GM12878 (cell line): ENCODE results near the gene ZDHHC14. TPM values are rescaled to one million over a fixed set of nuclear protein-coding genes. Genes with fewer than 3 reads are reported as not detected.

ENCODE experiments used
- ATAC-seq: fragments of 200-7000 bp; cut with Tn5 transposase; 3 replicates; pipeline ENCODE4 v1.9.1; 2020; ENCODE audit warnings: mild to moderate bottlenecking, moderate library complexity
- BruUV-seq: library from RNA; stranded (reverse); fragments of 400-500 nt; replicated peaks from 2 replicates; lab custom pipeline; 2021; lab: Mats Ljungman, UMichigan
- CTCF ChIA-PET: fragments of 300-600 bp; sonication (Branson Sonifier 250); formaldehyde crosslinking; extraction: SDS; loops from one replicate; lab custom pipeline; 2021; ENCODE audit warnings: inconsistent platforms; lab: Yijun Ruan, JAX
- POLR2A ChIA-PET: fragments of 350-600 bp; formaldehyde crosslinking; extraction: SDS; loops from one replicate; lab custom pipeline; 2021; ENCODE audit warnings: inconsistent platforms; lab: Charles Lee
- RAD21 ChIA-PET: fragments of 300-600 bp; sonication (Branson Sonifier 250); formaldehyde crosslinking; loops from one replicate; lab custom pipeline; 2023; ENCODE audit warnings: antibody characterized with exemption; ENCODE audit not compliant: unreplicated experiment; lab: Charles Lee
- SMC1A ChIA-PET: fragments of 300-600 bp; sonication (Branson Sonifier 250); formaldehyde crosslinking; loops from one replicate; lab custom pipeline; 2023; ENCODE audit not compliant: unreplicated experiment, uncharacterized antibody; lab: Charles Lee
- DNase-seq: peaks from one replicate; pipeline ENCODE4 v3.0.0-alpha.2; 2011; ENCODE audit warnings: low read depth, low spot score
- FAIRE-seq: peaks from 3 replicates; lab custom pipeline; 2011; peaks lifted over from hg19 to GRCh38; lab: Jason Lieb, UNC
- H2AFZ ChIP-seq: 2 replicates; pipeline ENCODE4 v1.6.0; 2011; ENCODE audit warnings: low read depth, low read length, control low read depth; ENCODE audit not compliant: control insufficient read depth
- H3K27ac ChIP-seq: 2 replicates; pipeline ENCODE4 v1.5.1; 2011; ENCODE audit warnings: control low read depth; ENCODE audit not compliant: control insufficient read depth, insufficient read depth
- H3K27me3 ChIP-seq, 2 experiments: replicated peaks in 1 of 2; 2 replicates each; pipeline versions ENCODE4 v1.6.0 to v1.6.1; 2011; ENCODE audit warnings: low read length in 1 of 2; ENCODE audit not compliant: control insufficient read depth in 2 of 2, insufficient read depth in 2 of 2
- H3K36me3 ChIP-seq, 2 experiments: 2 replicates each; pipeline ENCODE4 v1.5.1; 2011; ENCODE audit warnings: low read length in 1 of 2; ENCODE audit not compliant: control insufficient read depth in 2 of 2, insufficient read depth in 2 of 2
- H3K4me1 ChIP-seq: 2 replicates; pipeline ENCODE4 v1.6.1; 2011; ENCODE audit warnings: mild to moderate bottlenecking, low read length, moderate library complexity, mixed read lengths; ENCODE audit not compliant: control insufficient read depth, insufficient read depth
- H3K4me2 ChIP-seq: 2 replicates; pipeline ENCODE4 v1.6.0; 2011; ENCODE audit warnings: control low read depth; ENCODE audit not compliant: control insufficient read depth, insufficient read depth
- H3K4me3 ChIP-seq: fragments of 200-600 bp; sonication (generic); 2 replicates; pipeline ENCODE4 v1.5.1; 2016
- H3K79me2 ChIP-seq: 2 replicates; pipeline ENCODE4 v1.6.0; 2011; ENCODE audit warnings: low read length; ENCODE audit not compliant: control insufficient read depth, insufficient read depth
- H3K9ac ChIP-seq: 2 replicates; pipeline ENCODE4 v1.8.0; 2011; ENCODE audit warnings: low read length, control low read depth, mixed read lengths; ENCODE audit not compliant: control insufficient read depth, insufficient read depth
- H3K9me3 ChIP-seq: replicated peaks from 3 replicates; pipeline ENCODE4 v1.5.1; 2011; ENCODE audit warnings: mild to moderate bottlenecking, low read length; ENCODE audit not compliant: control insufficient read depth, insufficient read depth
- H4K20me1 ChIP-seq: 2 replicates; pipeline ENCODE4 v1.6.0; 2011; ENCODE audit not compliant: control insufficient read depth, insufficient read depth
- ASH2L ChIP-seq: fragments of 300-600, 200-600 bp; sonication (generic); IDR thresholded peaks from 2 replicates; pipeline ENCODE4 v1.6.1; 2017; ENCODE audit warnings: low read depth, mild to moderate bottlenecking, borderline replicate concordance
- ATF2 ChIP-seq: IDR thresholded peaks from 2 replicates; pipeline ENCODE4 v1.6.1; 2012; ENCODE audit warnings: low read length, inconsistent platforms
- FOS ChIP-seq: IDR thresholded peaks from 3 replicates; pipeline ENCODE4 v1.6.1; 2011; ENCODE audit warnings: borderline replicate concordance; ENCODE audit not compliant: insufficient read length; ENCODE audit errors: extremely low read depth
- HDGF ChIP-seq: fragments of 450-650 bp; IDR thresholded peaks from 2 replicates; pipeline ENCODE4 v1.6.1; 2016; ENCODE audit warnings: antibody characterized with exemption
- JUNB ChIP-seq: IDR thresholded peaks from 2 replicates; pipeline ENCODE4 v1.6.1; 2016; ENCODE audit warnings: antibody characterized with exemption, mild to moderate bottlenecking
- NFXL1 ChIP-seq: fragments of 450-650 bp; IDR thresholded peaks from 2 replicates; pipeline ENCODE4 v1.6.1; 2017; ENCODE audit warnings: antibody characterized with exemption, mild to moderate bottlenecking, borderline replicate concordance
- SRF ChIP-seq, 2 experiments: IDR thresholded peaks; 2 replicates each; pipeline ENCODE4 v1.6.1; 2011; ENCODE audit warnings: low read depth in 2 of 2, low read length in 2 of 2, mild to moderate bottlenecking in 1 of 2, moderate library complexity in 1 of 2
- TBL1XR1 ChIP-seq: IDR thresholded peaks from 2 replicates; pipeline ENCODE4 v1.6.1; 2012; ENCODE audit warnings: low read depth, low read length, improper control_type of control experiment
- TCF7 ChIP-seq: IDR thresholded peaks from 2 replicates; pipeline ENCODE4 v1.6.1; 2014; ENCODE audit warnings: antibody characterized with exemption, borderline replicate concordance
- USF1 ChIP-seq: IDR thresholded peaks from 2 replicates; pipeline ENCODE4 v1.6.1; 2011; ENCODE audit warnings: borderline replicate concordance, low read depth, mild to moderate bottlenecking, moderate library complexity, mixed read lengths, low read length; ENCODE audit not compliant: insufficient read depth; ENCODE audit errors: extremely low read length
- ZBTB33 ChIP-seq: fragments of 450-650 bp; IDR thresholded peaks from 2 replicates; pipeline ENCODE4 v1.6.1; 2017; ENCODE audit warnings: mild to moderate bottlenecking
- WGBS: methylation state at CpG from one replicate; pipeline ENCODE4 v1.1.6; 2016; ENCODE audit warnings: low lambda C conversion rate; ENCODE audit not compliant: insufficient replicate concordance, insufficient coverage; ENCODE audit errors: missing lambda C conversion rate; 5-methylcytosine and 5-hydroxymethylcytosine counted together
- in situ Hi-C: fragments of 300-500 bp; cut with MboI; formaldehyde crosslinking; loops from 9 replicates; pipeline ENCODE4 v1.14.3; 2018; ENCODE audit warnings: mixed read lengths
- intact Hi-C: fragments of 100-400 bp; cut with micrococcal nuclease; formaldehyde crosslinking; loops from one replicate; pipeline ENCODE4 v1.14.2; 2022; ENCODE audit not compliant: unreplicated experiment
- polyA plus RNA-seq, 11 experiments: library from polyadenylated mRNA; depleted of rRNA in 4 of 11; unstranded in 6 of 11; stranded (reverse) in 5 of 11; fragments of >200 nt; fragmentation: Nextera tagmentation in 4 of 11; fragmentation: Illumina TruSeq in 1 of 11; extraction: Ambion mirVana in 4 of 11; extraction: Trizol in 1 of 11; gene quantifications; 1 replicate in 1 of 11; 2 replicates in 10 of 11; pipeline versions ENCODE4 v1.2.1 to v1.2.3, GENCODE V29; 2011 to 2016; ENCODE audit warnings: inconsistent platforms in 2 of 11, missing spikeins in 2 of 11, low read depth in 1 of 11
- total RNA-seq, 4 experiments: library from RNA; depleted of rRNA in 3 of 4; stranded (reverse); fragments of >200 nt in 3 of 4; fragmentation: Illumina TruSeq in 1 of 4; extraction: Trizol in 1 of 4; gene quantifications; 2 replicates each; pipeline versions ENCODE4 v1.2.1 to v1.2.3, GENCODE V29; 2013 to 2021

The ZDHHC14 gene
- total and polyA plus RNA-seq, 10 of the 15 experiments (the other 5 are each of a cell fraction or from before 2014, with no cell fraction given) = 0.15 to 16.0 (median 0.76) TPM; not detected in 1

GRCh38 chr6:157631412-157631811 lies 250.4 kb downstream of the ZDHHC14 start:
- H3K9ac ChIP-seq = no peak overlapping the region
- no peaks in the 10 kb centered on the region for H3K79me2 ChIP-seq
- no peak overlapping the region for H2AFZ ChIP-seq
- H3K4me2 ChIP-seq = no peak overlapping the region
- in situ Hi-C loops (no loop called here), intact Hi-C loops (no loop called here)
- no peak overlapping the region for H3K4me3 ChIP-seq
- 58% methylated on average over 7 of the region's 7 CpGs for WGBS
- FAIRE-seq = no peak
- no peak overlapping the region for H3K27ac ChIP-seq
- ChIA-PET POLR2A (no interaction called here), CTCF (no interaction called here), SMC1A (interaction anchor here (0.8 kb wide), 1 partner anchor 16 kb away, joined by 3 read pairs; no protein-coding TSS in a partner anchor), RAD21 (no interaction called here)
- no peaks in the 10 kb centered on the region for H3K27me3 ChIP-seq
- H3K4me1 ChIP-seq = no peaks in the 10 kb centered on the region
- DNase-seq = no peak
- BruUV-seq = no TSS peak
- no peaks in the 10 kb centered on the region for H3K36me3 ChIP-seq
- TF ChIP-seq SRF (IDR thresholded peaks at IDR 0.05; ENCODE audit: low read depth in 2 of 2, low read length in 2 of 2) = no peak
- TF ChIP-seq TBL1XR1 = no peak
- TF ChIP-seq NFXL1 = no peak
- no peak for TF ChIP-seq ATF2
- no peak for TF ChIP-seq USF1
- TF ChIP-seq ASH2L = no peak
- no peak for TF ChIP-seq ZBTB33
- no peak for TF ChIP-seq JUNB
- no peak for TF ChIP-seq TCF7
- TF ChIP-seq FOS = no peak
- no peak for TF ChIP-seq HDGF
- no peak for ATAC-seq
- H3K9me3 ChIP-seq = no peaks in the 10 kb centered on the region
- H4K20me1 ChIP-seq = no peaks in the 10 kb centered on the region
